SK-N-MC (cell line): ENCODE measurements around the gene GPC6.

Experiments
- DNase-seq: peaks from one replicate; pipeline ENCODE4 v3.0.0-alpha.2; 2011; ENCODE audit warnings: low read depth, low spot score
- H3K27ac ChIP-seq: fragments of 200-600 bp; sonication (generic); 2 replicates; pipeline ENCODE4 v1.5.1; 2016; ENCODE audit warnings: mixed run types
- H3K36me3 ChIP-seq: fragments of 200-600 bp; sonication (generic); 2 replicates; pipeline ENCODE4 v1.6.1; 2017; ENCODE audit warnings: antibody characterized with exemption, low read length, mixed read lengths; ENCODE audit not compliant: insufficient read depth
- H3K4me3 ChIP-seq: fragments of 200-600 bp; sonication (generic); 2 replicates; pipeline ENCODE4 v1.5.1; 2016
- H3K9ac ChIP-seq: fragments of 200-600 bp; sonication (generic); 2 replicates; pipeline ENCODE4 v1.8.0; 2017; ENCODE audit warnings: mixed run types, mixed read lengths; ENCODE audit not compliant: insufficient read length
- H3K9me3 ChIP-seq: fragments of 200-600 bp; sonication (generic); 2 replicates; pipeline ENCODE4 v1.6.1; 2017; ENCODE audit warnings: low read depth, mild to moderate bottlenecking, antibody characterized with exemption, low read length, moderate library complexity, mixed read lengths
- EZH2 ChIP-seq: fragments of 200-600 bp; sonication (generic); IDR thresholded peaks from one replicate; pipeline ENCODE4 v1.6.1; 2017; ENCODE audit warnings: antibody characterized with exemption
- FOXP2 ChIP-seq: optimal IDR thresholded peaks from 2 replicates; pipeline ENCODE3; 2011; ENCODE audit warnings: mild to moderate bottlenecking, moderate library complexity; ENCODE audit not compliant: insufficient read depth; ENCODE audit errors: extremely low read length, control extremely low read depth
- POLR2AphosphoS5 ChIP-seq: IDR thresholded peaks from 2 replicates; pipeline ENCODE4 v1.6.1; 2012; ENCODE audit warnings: mild to moderate bottlenecking, low read depth, low read length, borderline replicate concordance

The GPC6 gene

DNA sequence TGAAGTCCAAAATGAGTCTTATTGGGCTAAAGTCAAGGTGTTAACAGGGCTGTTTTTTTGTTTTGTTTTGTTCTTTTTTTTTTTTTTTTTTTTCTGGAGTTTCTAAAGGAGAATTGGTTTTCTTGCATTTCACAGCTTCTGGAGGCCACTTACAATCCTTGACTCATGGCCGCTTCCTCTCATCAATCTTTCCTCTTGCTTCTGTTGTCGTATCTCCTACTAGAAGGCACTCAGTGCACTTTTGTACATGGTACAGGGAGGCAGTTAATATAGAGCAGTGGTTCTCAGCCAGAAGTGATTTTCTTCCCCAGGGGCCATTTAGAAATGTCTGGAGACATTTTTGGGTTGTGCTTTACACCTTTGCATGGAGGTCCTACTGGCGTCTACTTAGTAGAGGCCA, 706.3 kb downstream of the GPC6 start:
- TF ChIP-seq EZH2 (no peak), POLR2AphosphoS5 (no peak), FOXP2 (no peak)
- no peak overlapping the region for H3K9ac ChIP-seq
- no peak overlapping the region for H3K27ac ChIP-seq
- no peak for DNase-seq
- H3K36me3 ChIP-seq = no peaks in the 10 kb centered on the region
- no peaks in the 10 kb centered on the region for H3K9me3 ChIP-seq
- H3K4me3 ChIP-seq = no peak overlapping the region

DNA sequence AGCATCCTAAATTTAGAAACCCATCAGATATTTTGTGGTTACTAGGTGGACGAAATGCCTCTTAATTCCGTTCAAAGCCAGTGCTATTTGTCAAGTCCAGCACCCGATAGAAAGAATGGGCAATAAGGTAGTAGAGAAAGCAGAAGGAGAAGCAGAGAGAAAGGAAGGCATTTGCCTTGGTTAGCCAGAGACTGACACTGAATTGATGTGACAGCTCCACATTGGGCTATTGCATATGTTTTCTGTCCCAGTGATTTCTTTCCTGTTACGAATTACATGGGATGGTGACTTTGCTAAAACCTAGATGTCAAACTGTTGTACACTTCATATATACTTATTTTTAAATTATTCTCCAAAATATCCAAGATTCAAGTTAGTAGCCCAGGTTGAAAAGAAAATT, 710.3 kb downstream of the GPC6 start:
- Histone ChIP-seq H3K9me3 (no peaks in the 10 kb centered on the region), H3K36me3 (no peaks in the 10 kb centered on the region), H3K4me3 (no peak overlapping the region), H3K9ac (no peak overlapping the region), H3K27ac (no peak overlapping the region)
- no peak for DNase-seq
- TF ChIP-seq POLR2AphosphoS5 (no peak), EZH2 (no peak), FOXP2 (no peak)

- Histone ChIP-seq H3K9me3 (no peaks in the 10 kb centered on the region), H3K36me3 (no peaks in the 10 kb centered on the region), H3K4me3 (no peak overlapping the region), H3K9ac (no peak overlapping the region), H3K27ac (no peak overlapping the region)
- TF ChIP-seq POLR2AphosphoS5 = no peak
- no peak for TF ChIP-seq EZH2
- no peak for TF ChIP-seq FOXP2
- no peak for DNase-seq
These were observed 714.8 kb downstream of the GPC6 start for GRCh38 chr13:93941444-93941843.

DNA sequence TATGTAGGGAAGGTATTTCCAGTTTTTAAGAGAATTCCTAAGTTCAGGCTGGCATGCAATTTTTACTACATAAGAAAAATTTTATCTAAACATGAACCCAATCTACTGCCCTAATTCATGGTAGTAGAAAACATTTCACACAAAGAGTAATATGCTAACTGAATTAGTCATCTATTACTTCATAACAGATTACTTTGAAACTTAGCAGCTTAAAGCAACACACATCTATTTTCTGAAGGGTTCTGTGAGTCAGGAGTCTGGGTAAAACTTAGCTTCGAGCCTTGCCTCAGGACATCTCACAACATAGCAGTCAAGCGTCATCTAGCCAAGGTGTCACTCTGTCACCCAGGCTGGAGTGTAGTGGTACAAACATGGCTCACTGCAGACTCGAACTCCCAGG, 715.4 kb downstream of the GPC6 start:
- no peaks in the 10 kb centered on the region for H3K36me3 ChIP-seq
- no peaks in the 10 kb centered on the region for H3K9me3 ChIP-seq
- DNase-seq = no peak
- TF ChIP-seq POLR2AphosphoS5 (no peak), EZH2 (no peak), FOXP2 (no peak)
- H3K27ac ChIP-seq = no peak overlapping the region
- H3K9ac ChIP-seq = no peak overlapping the region
- no peak overlapping the region for H3K4me3 ChIP-seq

DNA sequence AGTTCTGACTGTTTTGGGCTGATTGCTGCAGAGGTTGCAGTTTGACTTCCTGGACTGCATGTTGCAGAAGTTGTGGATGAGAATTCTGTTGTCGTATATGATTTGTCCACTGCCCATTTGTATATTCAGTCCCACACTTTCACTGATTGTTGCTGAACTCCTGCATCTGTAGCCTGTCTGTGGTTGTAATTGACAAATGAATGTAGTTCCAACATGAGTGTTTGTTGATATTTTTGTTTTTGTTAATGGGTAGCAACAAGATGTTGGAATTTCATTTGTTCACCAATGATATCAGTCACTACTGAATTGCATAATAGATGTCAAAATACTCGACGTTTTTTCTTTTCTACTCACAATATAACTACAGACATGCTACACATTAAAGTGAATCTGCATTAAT, 719.0 kb downstream of the GPC6 start:
- no peak overlapping the region for H3K4me3 ChIP-seq
- no peak for DNase-seq
- H3K9ac ChIP-seq = no peak overlapping the region
- no peaks in the 10 kb centered on the region for H3K9me3 ChIP-seq
- no peak overlapping the region for H3K27ac ChIP-seq
- TF ChIP-seq POLR2AphosphoS5 = no peak
- TF ChIP-seq EZH2 = no peak
- no peak for TF ChIP-seq FOXP2
- no peaks in the 10 kb centered on the region for H3K36me3 ChIP-seq

GRCh38 chr13:93946994-93947393, 720.4 kb downstream of the GPC6 start:
- no peak overlapping the region for H3K27ac ChIP-seq
- no peaks in the 10 kb centered on the region for H3K36me3 ChIP-seq
- TF ChIP-seq EZH2 (no peak), FOXP2 (no peak), POLR2AphosphoS5 (no peak)
- no peak for DNase-seq
- no peak overlapping the region for H3K9ac ChIP-seq
- no peak overlapping the region for H3K4me3 ChIP-seq
- H3K9me3 ChIP-seq = no peaks in the 10 kb centered on the region

- Histone ChIP-seq H3K36me3 (no peaks in the 10 kb centered on the region), H3K27ac (no peak overlapping the region), H3K9ac (no peak overlapping the region), H3K4me3 (no peak overlapping the region), H3K9me3 (no peaks in the 10 kb centered on the region)
- DNase-seq = no peak
- TF ChIP-seq FOXP2 = no peak
- TF ChIP-seq POLR2AphosphoS5 = no peak
- no peak for TF ChIP-seq EZH2
These were observed 721.0 kb downstream of the GPC6 start for GRCh38 chr13:93947651-93948050.

DNA sequence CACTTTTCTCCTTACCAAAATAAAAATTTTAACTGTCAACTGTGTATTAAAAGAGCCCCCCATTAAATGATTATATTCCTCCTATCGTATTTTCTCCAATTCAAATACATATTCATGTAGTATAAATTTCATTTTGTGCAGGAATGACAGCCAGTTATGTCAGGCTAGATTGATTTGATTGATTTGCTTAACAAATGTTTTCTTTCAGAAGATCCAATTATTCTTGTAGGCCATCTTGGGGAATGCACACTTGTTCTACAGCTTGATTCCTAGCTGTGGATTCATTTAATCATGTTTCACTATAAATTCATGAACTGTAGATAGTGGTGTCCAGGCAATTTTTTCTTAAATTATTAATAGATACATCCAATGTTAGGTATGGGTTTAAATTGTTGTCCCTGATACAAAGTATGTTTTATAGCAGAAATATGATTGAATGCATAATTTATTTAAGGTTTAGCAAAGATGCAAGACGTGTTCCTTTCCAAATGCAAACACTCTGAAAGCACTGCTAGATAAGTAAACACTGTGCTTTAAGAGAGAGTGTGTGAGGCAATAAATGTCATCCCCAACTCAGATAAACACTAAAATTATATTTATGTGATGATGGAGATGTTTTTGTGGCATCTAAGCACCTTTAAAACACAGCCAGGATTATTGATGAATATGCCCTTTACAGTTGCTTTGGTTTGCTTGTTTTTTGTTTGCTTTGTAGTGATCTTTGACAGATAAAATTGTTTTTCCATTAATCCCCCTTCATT, 721.7 kb downstream of the GPC6 start:
- Histone ChIP-seq H3K9me3 (no peaks in the 10 kb centered on the region), H3K36me3 (no peaks in the 10 kb centered on the region), H3K27ac (no peak overlapping the region), H3K4me3 (no peak overlapping the region), H3K9ac (no peak overlapping the region)
- TF ChIP-seq POLR2AphosphoS5 (no peak), EZH2 (no peak), FOXP2 (no peak)
- DNase-seq = no peak

DNA sequence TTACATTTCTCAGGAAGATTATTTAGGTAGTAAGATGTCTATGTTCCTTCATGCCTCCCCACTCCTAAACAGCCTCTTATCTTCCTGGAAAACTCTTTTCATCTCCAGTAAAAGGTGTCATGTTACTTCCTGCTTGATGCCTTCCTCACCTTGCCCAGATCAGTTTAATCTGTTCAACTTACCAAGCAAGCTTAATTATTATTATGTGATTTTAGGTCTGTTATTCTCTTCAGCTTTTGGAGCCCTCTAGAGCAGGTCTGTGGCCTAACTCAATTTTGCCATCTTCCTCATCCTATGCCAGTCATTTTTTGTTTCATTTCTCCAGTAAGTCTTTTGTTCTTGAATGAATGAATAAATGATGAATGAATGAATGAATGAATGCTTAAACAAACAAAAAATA, 724.5 kb downstream of the GPC6 start:
- TF ChIP-seq FOXP2 (no peak), EZH2 (no peak), POLR2AphosphoS5 (no peak)
- no peaks in the 10 kb centered on the region for H3K9me3 ChIP-seq
- DNase-seq = no peak

More for the DNA sequence above, 724.5 kb downstream of the GPC6 start:
- H3K27ac ChIP-seq = no peak overlapping the region
- no peak overlapping the region for H3K9ac ChIP-seq
- H3K4me3 ChIP-seq = no peak overlapping the region
- no peaks in the 10 kb centered on the region for H3K36me3 ChIP-seq
